Fibroblast of skin of right biceps (primary cell): ENCODE measurements around the gene GPR132.
A peak's percentile ranks its signal among the peaks of the same experiment; 100 is the strongest.
"Not testable (repeated sequence)": the region's sequence is repeated elsewhere in the genome, so short reads cannot be mapped to it uniquely, and the experiment has no call there.

ENCODE experiments used
- DNase-seq: peaks from one replicate; pipeline ENCODE4 v3.0.0-alpha.2; 2013

The GPR132 gene

GRCh38 chr14:105065280-105066228 lies at the start of gene GPR132:
TSS of gene GPR132 (minus strand) at chr14:105065430. CDS start at chr14:105055420, 10,010 bp downstream.
- DNase-seq, result peak; percentile 64

GRCh38 chr14:105109243-105109642 lies 44.0 kb upstream of the GPR132 start:
- DNase-seq, result not testable (repeated sequence)

- DNase-seq, result no peak
These were observed 43.3 kb upstream of the GPR132 start for GRCh38 chr14:105108516-105108864.

- DNase-seq, result no peak
These were observed 42.7 kb upstream of the GPR132 start for GRCh38 chr14:105107781-105108515.

GRCh38 chr14:105107351-105107750 lies 42.1 kb upstream of the GPR132 start:
- no peak for DNase-seq

- no peak for DNase-seq
These were observed 39.9 kb upstream of the GPR132 start for GRCh38 chr14:105105158-105105557.

GRCh38 chr14:105102893-105103292 lies 37.7 kb upstream of the GPR132 start:
- DNase-seq, result no peak

- DNase-seq, result no peak
These were observed 37.2 kb upstream of the GPR132 start for GRCh38 chr14:105102361-105102870.

- DNase-seq, result no peak
These were observed 35.7 kb upstream of the GPR132 start for GRCh38 chr14:105100910-105101309.

- no peak for DNase-seq
These were observed 34.5 kb upstream of the GPR132 start for GRCh38 chr14:105099778-105100177.

- DNase-seq, result no peak
These were observed 33.1 kb upstream of the GPR132 start for GRCh38 chr14:105098316-105098715.

GRCh38 chr14:105097794-105098127 lies 32.5 kb upstream of the GPR132 start:
- DNase-seq, result no peak

- DNase-seq, result no peak
These were observed 31.1 kb upstream of the GPR132 start for GRCh38 chr14:105096206-105096875.

- no peak for DNase-seq
These were observed 30.1 kb upstream of the GPR132 start for GRCh38 chr14:105095236-105095805.

- no peak for DNase-seq
These were observed 29.1 kb upstream of the GPR132 start for GRCh38 chr14:105094193-105094907.

GRCh38 chr14:105093431-105094192 lies 28.4 kb upstream of the GPR132 start:
- DNase-seq, result peak; percentile 83

- DNase-seq, result peak; percentile 72
These were observed 27.8 kb upstream of the GPR132 start for GRCh38 chr14:105093038-105093430.

GRCh38 chr14:105092171-105093037 lies 27.2 kb upstream of the GPR132 start:
- no peak for DNase-seq

- DNase-seq, result no peak
These were observed 26.4 kb upstream of the GPR132 start for GRCh38 chr14:105091517-105092170.

GRCh38 chr14:105091054-105091516 lies 25.9 kb upstream of the GPR132 start:
- no peak for DNase-seq
